ENCODE data around the gene SMARCA2.

Gene SMARCA2

DNA sequence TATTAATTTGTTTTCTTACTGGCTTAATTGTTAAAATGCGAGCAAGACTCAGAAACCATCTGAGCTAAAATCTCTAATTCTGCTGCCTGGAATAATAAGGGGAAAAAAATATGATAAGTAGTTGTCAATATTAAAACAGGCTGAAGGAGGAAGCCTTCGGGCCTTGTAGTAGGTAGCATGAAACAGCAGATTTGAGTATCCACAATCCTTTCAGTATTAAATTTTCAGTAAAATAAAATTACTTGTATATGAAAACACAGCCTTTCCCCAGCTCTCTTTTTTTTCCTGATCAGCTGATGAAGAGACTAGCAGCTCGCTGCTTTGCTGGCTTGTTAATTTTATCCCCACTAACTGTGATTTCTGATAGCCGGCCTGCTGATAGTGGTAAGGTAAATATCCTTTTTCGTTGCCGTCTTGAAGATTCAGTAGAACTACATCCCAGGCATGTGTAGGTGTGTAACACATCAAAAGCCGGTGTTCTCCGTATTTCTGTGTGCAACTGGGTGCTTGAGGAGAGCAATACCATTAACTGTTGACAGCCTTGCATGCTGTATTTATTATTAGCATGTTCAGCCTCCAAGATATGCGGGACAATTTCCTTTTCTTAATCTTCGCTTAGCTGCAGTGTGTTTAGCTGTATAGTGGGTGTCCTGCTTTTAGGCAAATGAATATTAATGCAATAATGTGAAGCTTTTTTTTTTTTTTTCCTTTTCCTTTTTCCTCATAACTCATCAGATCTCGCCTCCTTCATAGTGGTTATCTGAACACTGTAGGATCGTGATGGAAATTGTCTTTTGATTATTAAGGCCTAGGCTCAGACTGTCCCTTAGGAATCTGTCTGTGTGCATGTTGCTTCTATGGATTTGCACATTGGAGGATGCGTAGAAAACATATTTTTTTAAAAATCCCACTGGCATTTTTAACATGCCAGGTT, 144.6 kb downstream of the SMARCA2 start:
- Histone ChIP-seq H3K9me3 (ENCODE audit: control extremely low read depth in 1 of 5, control insufficient read depth in 4 of 5, insufficient read depth in 2 of 5, low read depth in 1 of 5, low read length in 4 of 5) (no peaks in the 10 kb centered on the region), H3K36me3 (ENCODE audit: control insufficient read depth in 4 of 4, insufficient read depth in 4 of 4, low read length in 3 of 4) (peaks cover 0 to 24% (median 3%) of the 10 kb centered on the region in 4 experiments), H3K4me3 (ENCODE audit: control insufficient read depth in 1 of 7, extremely low read depth in 1 of 7, insufficient read depth in 4 of 7, low read depth in 2 of 7, low read length in 6 of 7) (peak overlapping the region in 6 of 7 experiments; percentile 41 to 76 (median 54)), H3K27ac (ENCODE audit: insufficient read depth in 1 of 2, low read depth in 1 of 2, low read length in 2 of 2, poor library complexity in 1 of 2, severe bottlenecking in 2 of 2) (peak overlapping the region; percentile 34 to 78), H3K4me1 (ENCODE audit: control extremely low read depth in 1 of 4, control insufficient read depth in 4 of 4, insufficient read depth in 4 of 4, low read length in 3 of 4) (peaks cover 47 to 86% (median 66%) of the 10 kb centered on the region in 4 experiments), H3K27me3 (replicated peaks in 2 of 5; ENCODE audit: control insufficient read depth in 4 of 5, insufficient read depth in 5 of 5, low read length in 4 of 5) (no peaks in the 10 kb centered on the region)
- CTCF ChIA-PET, result interaction anchor here (0.7 to 3.5 kb wide), 9 partner anchors 7 to 124 kb away, joined by 3 to 17 read pairs (median 5); no protein-coding TSS in a partner anchor
- POLR2A ChIA-PET, result interaction anchor here (0.6 kb wide), 1 partner anchor 1109 kb away, joined by 3 read pairs; the partner anchor contains the start of gene DMRT2
- peak in 1 of 3 donors; percentile 49 for DNase-seq
- 0% methylated on average over 4 of the region's 13 CpGs for WGBS (ENCODE audit: insufficient coverage)

GRCh38 chr9:2161661-2162060, 146.5 kb downstream of the SMARCA2 start:
- no peak overlapping the region for H3K27ac ChIP-seq (ENCODE audit: insufficient read depth in 1 of 2, low read depth in 1 of 2, low read length in 2 of 2, poor library complexity in 1 of 2, severe bottlenecking in 2 of 2)
- ChIA-PET POLR2A (no interaction called here), CTCF (interaction anchor here (0.6 to 3.5 kb wide), 4 partner anchors 11 to 678 kb away, joined by 3 to 17 read pairs (median 8); no protein-coding TSS in a partner anchor)
- WGBS (ENCODE audit: insufficient coverage), result 100% methylated on average over 4 of the region's 13 CpGs
- no peak for DNase-seq
- peaks cover 8 to 34% (median 11%) of the 10 kb centered on the region in 4 experiments for H3K36me3 ChIP-seq (ENCODE audit: control insufficient read depth in 4 of 4, insufficient read depth in 4 of 4, low read length in 3 of 4)
- H3K9me3 ChIP-seq (ENCODE audit: control extremely low read depth in 1 of 5, control insufficient read depth in 4 of 5, insufficient read depth in 2 of 5, low read depth in 1 of 5, low read length in 4 of 5), result no peaks in the 10 kb centered on the region
- peaks cover 41 to 70% (median 57%) of the 10 kb centered on the region in 4 experiments for H3K4me1 ChIP-seq (ENCODE audit: control extremely low read depth in 1 of 4, control insufficient read depth in 4 of 4, insufficient read depth in 4 of 4, low read length in 3 of 4)
- H3K4me3 ChIP-seq (ENCODE audit: control insufficient read depth in 1 of 7, extremely low read depth in 1 of 7, insufficient read depth in 4 of 7, low read depth in 2 of 7, low read length in 6 of 7), result no peak overlapping the region
- no peaks in the 10 kb centered on the region for H3K27me3 ChIP-seq (replicated peaks in 2 of 5; ENCODE audit: control insufficient read depth in 4 of 5, insufficient read depth in 5 of 5, low read length in 4 of 5)

DNA sequence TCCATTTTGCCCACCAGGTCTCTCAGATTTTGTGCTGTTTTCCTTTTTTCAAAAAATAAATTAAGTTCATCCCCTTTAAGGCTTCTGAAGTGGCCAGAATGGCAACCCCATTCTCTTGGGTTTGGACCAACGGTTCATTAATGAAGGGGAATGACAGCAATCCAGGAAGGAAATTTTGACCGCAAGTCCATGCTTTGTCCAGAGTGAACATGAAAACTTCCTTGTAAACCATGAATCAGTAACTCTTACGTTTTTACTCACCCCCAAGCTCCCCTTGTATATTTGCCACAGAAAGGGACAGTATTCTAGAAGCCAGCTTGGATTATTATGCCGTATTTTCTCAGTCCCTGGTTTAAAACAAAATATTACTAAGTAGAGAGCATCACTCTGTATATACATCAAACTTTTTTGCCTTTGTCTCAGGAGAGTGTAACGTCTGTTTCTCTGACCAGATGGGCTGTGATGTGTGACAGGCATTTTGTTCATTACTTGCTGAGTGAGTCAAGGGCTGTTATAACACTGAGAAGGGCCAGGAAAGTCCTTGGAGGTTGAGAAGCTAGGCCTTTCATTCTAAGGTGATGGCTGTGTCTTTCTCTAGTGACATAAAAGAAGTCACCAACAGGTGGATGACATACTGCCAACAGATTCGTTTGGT, 148.2 kb downstream of the SMARCA2 start:
- peak in 1 of 3 donors; percentile 39 for DNase-seq
- POLR2A ChIA-PET, result no interaction called here
- peak overlapping the region in 2 of 7 experiments; percentile 16 to 44 for H3K4me3 ChIP-seq (ENCODE audit: control insufficient read depth in 1 of 7, extremely low read depth in 1 of 7, insufficient read depth in 4 of 7, low read depth in 2 of 7, low read length in 6 of 7)
- H3K27ac ChIP-seq (ENCODE audit: insufficient read depth in 1 of 2, low read depth in 1 of 2, low read length in 2 of 2, poor library complexity in 1 of 2, severe bottlenecking in 2 of 2), result no peak overlapping the region
- peaks cover 29 to 54% (median 42%) of the 10 kb centered on the region in 4 experiments for H3K4me1 ChIP-seq (ENCODE audit: control extremely low read depth in 1 of 4, control insufficient read depth in 4 of 4, insufficient read depth in 4 of 4, low read length in 3 of 4)
- CTCF ChIA-PET, result interaction anchor here (4.4 to 11.6 kb wide), 3 partner anchors 15 to 31 kb away, joined by 13 to 99 read pairs (median 28); no protein-coding TSS in a partner anchor
- WGBS (ENCODE audit: insufficient coverage), result 14% methylated on average over 3 of the region's 6 CpGs
- H3K36me3 ChIP-seq (ENCODE audit: control insufficient read depth in 4 of 4, insufficient read depth in 4 of 4, low read length in 3 of 4), result peaks cover 11 to 41% (median 18%) of the 10 kb centered on the region in 4 experiments
- no peaks in the 10 kb centered on the region for H3K9me3 ChIP-seq (ENCODE audit: control extremely low read depth in 1 of 5, control insufficient read depth in 4 of 5, insufficient read depth in 2 of 5, low read depth in 1 of 5, low read length in 4 of 5)
- no peaks in the 10 kb centered on the region for H3K27me3 ChIP-seq (replicated peaks in 2 of 5; ENCODE audit: control insufficient read depth in 4 of 5, insufficient read depth in 5 of 5, low read length in 4 of 5)

GRCh38 chr9:2164268-2164667, 149.1 kb downstream of the SMARCA2 start:
- no peaks in the 10 kb centered on the region for H3K27me3 ChIP-seq (replicated peaks in 2 of 5; ENCODE audit: control insufficient read depth in 4 of 5, insufficient read depth in 5 of 5, low read length in 4 of 5)
- DNase-seq, result no peak
- H3K36me3 ChIP-seq (ENCODE audit: control insufficient read depth in 4 of 4, insufficient read depth in 4 of 4, low read length in 3 of 4), result peaks cover 11 to 51% (median 24%) of the 10 kb centered on the region in 4 experiments
- H3K27ac ChIP-seq (ENCODE audit: insufficient read depth in 1 of 2, low read depth in 1 of 2, low read length in 2 of 2, poor library complexity in 1 of 2, severe bottlenecking in 2 of 2), result no peak overlapping the region
- no peaks in the 10 kb centered on the region for H3K9me3 ChIP-seq (ENCODE audit: control extremely low read depth in 1 of 5, control insufficient read depth in 4 of 5, insufficient read depth in 2 of 5, low read depth in 1 of 5, low read length in 4 of 5)
- no peak overlapping the region for H3K4me3 ChIP-seq (ENCODE audit: control insufficient read depth in 1 of 7, extremely low read depth in 1 of 7, insufficient read depth in 4 of 7, low read depth in 2 of 7, low read length in 6 of 7)
- ChIA-PET POLR2A (no interaction called here), CTCF (interaction anchor here (4.4 to 11.6 kb wide), 3 partner anchors 15 to 32 kb away, joined by 13 to 99 read pairs (median 28); no protein-coding TSS in a partner anchor)
- no CpG with 5 or more reads among the region's 1 CpG for WGBS (ENCODE audit: insufficient coverage)
- peaks cover 24 to 47% (median 33%) of the 10 kb centered on the region in 4 experiments for H3K4me1 ChIP-seq (ENCODE audit: control extremely low read depth in 1 of 4, control insufficient read depth in 4 of 4, insufficient read depth in 4 of 4, low read length in 3 of 4)

- H3K27ac ChIP-seq (ENCODE audit: insufficient read depth in 1 of 2, low read depth in 1 of 2, low read length in 2 of 2, poor library complexity in 1 of 2, severe bottlenecking in 2 of 2), result no peak overlapping the region
- no peak overlapping the region for H3K4me3 ChIP-seq (ENCODE audit: control insufficient read depth in 1 of 7, extremely low read depth in 1 of 7, insufficient read depth in 4 of 7, low read depth in 2 of 7, low read length in 6 of 7)
- ChIA-PET CTCF (interaction anchor here (0.5 to 11.6 kb wide), 6 partner anchors 8 to 546 kb away, joined by 3 to 99 read pairs (median 8); no protein-coding TSS in a partner anchor), POLR2A (no interaction called here)
- H3K36me3 ChIP-seq (ENCODE audit: control insufficient read depth in 4 of 4, insufficient read depth in 4 of 4, low read length in 3 of 4), result peaks cover 11 to 68% (median 36%) of the 10 kb centered on the region in 4 experiments
- WGBS (ENCODE audit: insufficient coverage), result 100% methylated on average over 1 of the region's 1 CpG
- no peaks in the 10 kb centered on the region for H3K27me3 ChIP-seq (replicated peaks in 2 of 5; ENCODE audit: control insufficient read depth in 4 of 5, insufficient read depth in 5 of 5, low read length in 4 of 5)
- H3K9me3 ChIP-seq (ENCODE audit: control extremely low read depth in 1 of 5, control insufficient read depth in 4 of 5, insufficient read depth in 2 of 5, low read depth in 1 of 5, low read length in 4 of 5), result peaks cover 0 to 3% (median 0%) of the 10 kb centered on the region in 5 experiments
- peaks cover 13 to 28% (median 18%) of the 10 kb centered on the region in 4 experiments for H3K4me1 ChIP-seq (ENCODE audit: control extremely low read depth in 1 of 4, control insufficient read depth in 4 of 4, insufficient read depth in 4 of 4, low read length in 3 of 4)
- no peak for DNase-seq
Observed at GRCh38 chr9:2166203-2166602, 151.1 kb downstream of the SMARCA2 start.

DNA sequence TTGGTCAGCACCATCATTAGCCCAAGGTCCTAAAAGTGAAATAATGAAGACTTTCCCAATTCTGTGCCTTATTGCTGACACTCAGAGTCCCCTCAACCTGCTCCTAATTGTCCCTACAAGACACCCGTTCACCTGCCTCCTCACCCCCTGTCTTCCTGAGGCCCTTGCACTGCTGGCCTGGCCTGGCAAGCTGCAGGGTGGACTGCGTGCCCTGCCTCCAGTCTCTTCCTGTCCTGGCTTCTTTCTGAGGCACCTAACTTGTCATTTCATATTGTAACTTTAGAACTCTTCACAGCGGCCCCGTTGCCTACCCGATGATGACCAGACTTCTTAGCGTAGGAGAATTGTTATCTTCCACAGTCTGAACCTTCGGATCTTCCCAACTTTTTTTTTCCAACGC, 153.9 kb downstream of the SMARCA2 start:
- WGBS (ENCODE audit: insufficient coverage), result 97% methylated on average over 8 of the region's 8 CpGs
- Histone ChIP-seq H3K9me3 (ENCODE audit: control extremely low read depth in 1 of 5, control insufficient read depth in 4 of 5, insufficient read depth in 2 of 5, low read depth in 1 of 5, low read length in 4 of 5) (peaks cover 0 to 9% (median 0%) of the 10 kb centered on the region in 5 experiments), H3K36me3 (ENCODE audit: control insufficient read depth in 4 of 4, insufficient read depth in 4 of 4, low read length in 3 of 4) (peaks cover 16 to 76% (median 39%) of the 10 kb centered on the region in 4 experiments), H3K27ac (ENCODE audit: insufficient read depth in 1 of 2, low read depth in 1 of 2, low read length in 2 of 2, poor library complexity in 1 of 2, severe bottlenecking in 2 of 2) (no peak overlapping the region), H3K4me1 (ENCODE audit: control extremely low read depth in 1 of 4, control insufficient read depth in 4 of 4, insufficient read depth in 4 of 4, low read length in 3 of 4) (peaks cover 0 to 11% (median 1%) of the 10 kb centered on the region in 4 experiments), H3K27me3 (replicated peaks in 2 of 5; ENCODE audit: control insufficient read depth in 4 of 5, insufficient read depth in 5 of 5, low read length in 4 of 5) (no peaks in the 10 kb centered on the region), H3K4me3 (ENCODE audit: control insufficient read depth in 1 of 7, extremely low read depth in 1 of 7, insufficient read depth in 4 of 7, low read depth in 2 of 7, low read length in 6 of 7) (no peak overlapping the region)
- CTCF ChIA-PET, result interaction anchor here (0.9 to 16.1 kb wide), 4 partner anchors 10 to 41 kb away, joined by 3 to 272 read pairs (median 144); no protein-coding TSS in a partner anchor
- POLR2A ChIA-PET, result no interaction called here
- DNase-seq, result no peak
